A549 (cell line): ENCODE data around the gene ADK. TPM values are rescaled to one million over a fixed set of nuclear protein-coding genes. Genes with fewer than 3 reads are reported as not detected.

ENCODE experiments used
- ATAC-seq, 2 experiments: fragments of 200-7000 bp in 1 of 2; fragments of >200 bp in 1 of 2; cut with Nextera tagmentation in 1 of 2; cut with Tn5 transposase in 1 of 2; 3 replicates each; pipeline versions ENCODE4 v1.8.0 to v1.9.1; 2018 to 2020; ENCODE audit warnings: mild to moderate bottlenecking in 1 of 2, moderate library complexity in 1 of 2
- CTCF ChIA-PET: fragments of 300-600 bp; sonication (Branson Sonifier 250); formaldehyde crosslinking; extraction: SDS; loops from one replicate; lab custom pipeline; 2021; ENCODE audit warnings: antibody characterized with exemption, inconsistent platforms; lab: Yijun Ruan, JAX
- POLR2A ChIA-PET: fragments of 350-600 bp; formaldehyde crosslinking; extraction: SDS; loops from one replicate; lab custom pipeline; 2021; ENCODE audit warnings: antibody characterized with exemption, inconsistent platforms; lab: Yijun Ruan, JAX
- DNase-seq, 2 experiments: peaks; one replicate each; pipeline versions ENCODE4 v3.0.0 to v3.0.0-alpha.2; 2011 to 2016; ENCODE audit warnings: low read depth in 1 of 2, low spot score in 1 of 2
- FAIRE-seq: peaks from 2 replicates; lab custom pipeline; 2011; peaks lifted over from hg19 to GRCh38; lab: Jason Lieb, UNC
- H3K27ac ChIP-seq, 2 experiments: fragments of >200 bp; sonication (Bioruptor Twin); formaldehyde crosslinking; 3 replicates each; pipeline ENCODE4 v1.5.1; 2016 to 2017
- H3K4me1 ChIP-seq: fragments of >200 bp; sonication (Bioruptor Twin); formaldehyde crosslinking; 3 replicates; pipeline ENCODE4 v1.6.1; 2016
- H3K4me2 ChIP-seq: fragments of >200 bp; sonication (Bioruptor Twin); formaldehyde crosslinking; 3 replicates; pipeline ENCODE4 v1.6.1; 2016
- H3K4me3 ChIP-seq: fragments of >200 bp; sonication (Bioruptor Twin); formaldehyde crosslinking; 3 replicates; pipeline ENCODE4 v1.5.1; 2016
- H3K9me3 ChIP-seq: fragments of >200 bp; sonication (Bioruptor Twin); formaldehyde crosslinking; 3 replicates; pipeline ENCODE4 v1.6.1; 2016
- CHD4 ChIP-seq: fragments of 200-600 bp; sonication (generic); IDR thresholded peaks from 2 replicates; pipeline ENCODE4 v1.6.1; 2016; ENCODE audit warnings: antibody characterized with exemption, mild to moderate bottlenecking, borderline replicate concordance
- EP300 ChIP-seq, 2 experiments: fragments of >200 bp; sonication (Bioruptor Twin); formaldehyde crosslinking; IDR thresholded peaks; 2 replicates in 1 of 2; 3 replicates in 1 of 2; pipeline ENCODE4 v1.6.1; 2016 to 2017
- FOSL2 ChIP-seq, 2 experiments: fragments of 450-650 bp in 1 of 2; fragments of >200 bp in 1 of 2; sonication (Bioruptor Twin) in 1 of 2; formaldehyde crosslinking; IDR thresholded peaks; 2 replicates each; pipeline versions ENCODE4 v1.5.0 to v1.6.1; 2016 to 2020; ENCODE audit warnings: mild to moderate bottlenecking in 1 of 2, moderate library complexity in 1 of 2
- HEYL ChIP-seq: fragments of 250-450 bp; sonication (Bioruptor Pico); IDR thresholded peaks from 2 replicates; pipeline ENCODE4 v1.8.0; 2021; ENCODE audit warnings: mild to moderate bottlenecking, moderate library complexity
- NPAS2 ChIP-seq: fragments of 250-450 bp; sonication (Bioruptor Pico); IDR thresholded peaks from 2 replicates; pipeline ENCODE4 v1.8.0; 2022; ENCODE audit warnings: mild to moderate bottlenecking, moderate library complexity, borderline replicate concordance
- NR3C1 ChIP-seq: fragments of >200 bp; sonication (Bioruptor Twin); formaldehyde crosslinking; IDR thresholded peaks from 3 replicates; pipeline ENCODE4 v1.6.1; 2017
- ZFP36 ChIP-seq: fragments of 450-650 bp; IDR thresholded peaks from 2 replicates; pipeline ENCODE4 v1.6.1; 2014; ENCODE audit warnings: borderline replicate concordance; ENCODE audit not compliant: partially characterized antibody
- ZSCAN20 ChIP-seq: fragments of 250-450 bp; sonication (Bioruptor Pico); IDR thresholded peaks from 2 replicates; pipeline ENCODE4 v1.8.0; 2022; ENCODE audit warnings: mild to moderate bottlenecking, moderate library complexity
- WGBS: methylation state at CpG from one replicate; pipeline ENCODE4 v1.1.6; 2017; ENCODE audit errors: missing lambda C conversion rate; 5-methylcytosine and 5-hydroxymethylcytosine counted together
- polyA plus RNA-seq, 4 experiments: library from polyadenylated mRNA; depleted of rRNA in 3 of 4; stranded (reverse); fragments of >200 nt; fragmentation: RNase III in 1 of 4; extraction: RNeasy Plus Mini Kit Qiagen cat#74134 plus additional on column Dnase treatment in 1 of 4; gene quantifications; 2 replicates in 3 of 4; 3 replicates in 1 of 4; pipeline ENCODE4 v1.2.3, GENCODE V29; 2011 to 2017
- TF ChIP-seq, protein P1 (sequence below): IDR thresholded peaks from 2 replicates; pipeline ENCODE4 v1.6.1; 2012; ENCODE audit warnings: low read depth, borderline replicate concordance
- TF ChIP-seq, protein P2 (sequence below): fragments of >200 bp; sonication (Bioruptor Twin); formaldehyde crosslinking; IDR thresholded peaks from 3 replicates; pipeline ENCODE4 v1.5.1; 2016
- TF ChIP-seq, protein P3 (sequence below): fragments of >200 bp; sonication (Bioruptor Twin); formaldehyde crosslinking; IDR thresholded peaks from 2 replicates; pipeline ENCODE4 v1.6.1; 2016

ADK gene
- polyA plus RNA-seq, 2 of the 4 experiments (the other 2 are of a cell fraction), result 35.8 to 40.7 TPM

DNA sequence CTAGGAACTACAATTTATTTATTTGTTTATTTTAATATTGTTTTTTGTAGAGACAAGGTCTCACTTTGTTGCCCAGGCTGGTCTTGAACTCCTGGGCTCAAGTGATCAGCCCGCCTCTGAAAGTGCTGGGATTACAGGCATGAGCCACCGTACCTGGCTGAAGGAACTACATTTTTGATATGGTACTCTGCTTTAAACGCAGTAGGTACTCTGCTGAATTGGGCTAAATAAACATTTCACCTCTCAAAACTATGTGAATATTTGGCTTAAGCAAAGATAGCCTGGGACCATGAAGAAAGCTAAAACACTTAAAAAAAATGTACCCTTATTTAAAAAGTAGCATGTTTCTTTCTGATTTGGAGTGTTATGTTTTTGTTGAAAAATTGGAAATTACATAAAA lies 138.2 kb downstream of the ADK start:
- WGBS, result 69% methylated on average over 3 of the region's 3 CpGs
- H3K4me2 ChIP-seq, result no peak overlapping the region
- DNase-seq, result no peak
- CTCF ChIA-PET, result interaction anchor here (0.5 kb wide), 1 partner anchor 330 kb away, joined by 4 read pairs; no protein-coding TSS in a partner anchor
- H3K4me1 ChIP-seq, result peaks cover 23% of the 10 kb centered on the region
- POLR2A ChIA-PET, result no interaction called here
- peaks cover 10% of the 10 kb centered on the region; the same call in 2 of the 3 replicates for H3K9me3 ChIP-seq
- no peak overlapping the region for H3K27ac ChIP-seq
- FAIRE-seq, result no peak
- ATAC-seq, result no peak
- no peak overlapping the region for H3K4me3 ChIP-seq
- TF ChIP-seq CHD4 (no peak), EP300 (IDR thresholded peaks at IDR 0.05) (no peak)
- TF ChIP-seq, protein P1, sequence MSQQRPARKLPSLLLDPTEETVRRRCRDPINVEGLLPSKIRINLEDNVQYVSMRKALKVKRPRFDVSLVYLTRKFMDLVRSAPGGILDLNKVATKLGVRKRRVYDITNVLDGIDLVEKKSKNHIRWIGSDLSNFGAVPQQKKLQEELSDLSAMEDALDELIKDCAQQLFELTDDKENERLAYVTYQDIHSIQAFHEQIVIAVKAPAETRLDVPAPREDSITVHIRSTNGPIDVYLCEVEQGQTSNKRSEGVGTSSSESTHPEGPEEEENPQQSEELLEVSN, result no peak

DNA sequence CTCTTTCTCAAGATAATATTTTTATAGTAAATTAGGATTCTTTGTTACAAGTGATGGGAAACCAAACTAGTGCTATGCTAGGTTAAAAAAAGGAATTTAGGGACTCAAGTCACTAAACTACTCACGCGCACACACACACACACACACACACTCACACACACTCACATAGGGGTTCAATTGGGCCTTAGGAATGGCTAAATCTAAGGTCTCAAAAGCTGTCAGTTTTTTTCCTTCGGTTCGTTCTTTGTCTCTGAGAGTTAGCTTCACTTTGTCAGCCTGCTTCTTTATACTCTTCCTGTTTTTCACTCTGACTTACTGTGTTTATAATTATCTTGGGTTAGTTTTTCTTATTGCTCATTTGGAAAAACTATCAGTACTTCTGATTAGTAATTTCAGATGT lies 138.9 kb downstream of the ADK start:
- FAIRE-seq, result no peak
- Histone ChIP-seq H3K9me3 (0 out of 3 replicates have a peak, but pooled peaks cover 3% of the 10 kb centered on the region), H3K27ac (no peak overlapping the region), H3K4me1 (peaks cover 27% of the 10 kb centered on the region), H3K4me2 (no peak overlapping the region), H3K4me3 (no peak overlapping the region)
- TF ChIP-seq, protein P2, sequence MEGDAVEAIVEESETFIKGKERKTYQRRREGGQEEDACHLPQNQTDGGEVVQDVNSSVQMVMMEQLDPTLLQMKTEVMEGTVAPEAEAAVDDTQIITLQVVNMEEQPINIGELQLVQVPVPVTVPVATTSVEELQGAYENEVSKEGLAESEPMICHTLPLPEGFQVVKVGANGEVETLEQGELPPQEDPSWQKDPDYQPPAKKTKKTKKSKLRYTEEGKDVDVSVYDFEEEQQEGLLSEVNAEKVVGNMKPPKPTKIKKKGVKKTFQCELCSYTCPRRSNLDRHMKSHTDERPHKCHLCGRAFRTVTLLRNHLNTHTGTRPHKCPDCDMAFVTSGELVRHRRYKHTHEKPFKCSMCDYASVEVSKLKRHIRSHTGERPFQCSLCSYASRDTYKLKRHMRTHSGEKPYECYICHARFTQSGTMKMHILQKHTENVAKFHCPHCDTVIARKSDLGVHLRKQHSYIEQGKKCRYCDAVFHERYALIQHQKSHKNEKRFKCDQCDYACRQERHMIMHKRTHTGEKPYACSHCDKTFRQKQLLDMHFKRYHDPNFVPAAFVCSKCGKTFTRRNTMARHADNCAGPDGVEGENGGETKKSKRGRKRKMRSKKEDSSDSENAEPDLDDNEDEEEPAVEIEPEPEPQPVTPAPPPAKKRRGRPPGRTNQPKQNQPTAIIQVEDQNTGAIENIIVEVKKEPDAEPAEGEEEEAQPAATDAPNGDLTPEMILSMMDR, result no peak
- TF ChIP-seq ZSCAN20 (CRISPR knock-in tag) (no peak), ZFP36 (no peak), NPAS2 (CRISPR knock-in tag) (no peak)
- TF ChIP-seq, protein P3, sequence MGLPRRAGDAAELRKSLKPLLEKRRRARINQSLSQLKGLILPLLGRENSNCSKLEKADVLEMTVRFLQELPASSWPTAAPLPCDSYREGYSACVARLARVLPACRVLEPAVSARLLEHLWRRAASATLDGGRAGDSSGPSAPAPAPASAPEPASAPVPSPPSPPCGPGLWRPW, result no peak
- no peak for DNase-seq
- POLR2A ChIA-PET, result no interaction called here
- 80% methylated on average over 4 of the region's 4 CpGs for WGBS
- CTCF ChIA-PET, result no interaction called here
- ATAC-seq, result no peak

DNA sequence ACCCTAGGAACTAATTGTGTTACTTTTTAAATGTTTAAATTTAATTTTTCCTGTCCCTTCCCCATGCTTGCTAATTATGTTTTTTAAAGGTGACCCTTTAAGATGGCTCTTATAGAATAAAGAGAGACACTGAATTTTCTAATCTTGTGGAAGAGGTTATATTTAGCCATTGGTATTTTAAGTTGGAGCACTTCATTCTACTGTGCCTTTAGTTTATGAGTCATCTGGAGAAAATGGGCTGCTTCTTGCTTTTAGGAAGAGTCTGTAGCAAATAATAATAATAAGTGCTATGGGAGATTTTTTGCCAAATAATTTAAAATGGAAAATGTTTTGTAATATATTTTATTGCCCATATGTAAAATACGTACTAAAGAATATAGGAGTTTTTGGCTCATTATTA lies 139.7 kb downstream of the ADK start:
- no peak overlapping the region for H3K4me2 ChIP-seq
- H3K9me3 ChIP-seq, result no peaks in the 10 kb centered on the region
- no peak overlapping the region for H3K27ac ChIP-seq
- ATAC-seq (no peak), DNase-seq (no peak), FAIRE-seq (no peak)
- peaks cover 27% of the 10 kb centered on the region for H3K4me1 ChIP-seq
- ChIA-PET POLR2A (no interaction called here), CTCF (no interaction called here)
- H3K4me3 ChIP-seq, result no peak overlapping the region
- WGBS, result 87% methylated on average over 1 of the region's 1 CpG
- TF ChIP-seq EP300 (IDR thresholded peaks at IDR 0.05) (no peak), FOSL2 (IDR thresholded peaks at IDR 0.05) (no peak), FOSL2 (CRISPR knock-in tag; IDR thresholded peaks at IDR 0.05) (peak; percentile 18; the same call in 1 of the 2 replicates)
- TF ChIP-seq, all 56 proteins: peak for 1

DNA sequence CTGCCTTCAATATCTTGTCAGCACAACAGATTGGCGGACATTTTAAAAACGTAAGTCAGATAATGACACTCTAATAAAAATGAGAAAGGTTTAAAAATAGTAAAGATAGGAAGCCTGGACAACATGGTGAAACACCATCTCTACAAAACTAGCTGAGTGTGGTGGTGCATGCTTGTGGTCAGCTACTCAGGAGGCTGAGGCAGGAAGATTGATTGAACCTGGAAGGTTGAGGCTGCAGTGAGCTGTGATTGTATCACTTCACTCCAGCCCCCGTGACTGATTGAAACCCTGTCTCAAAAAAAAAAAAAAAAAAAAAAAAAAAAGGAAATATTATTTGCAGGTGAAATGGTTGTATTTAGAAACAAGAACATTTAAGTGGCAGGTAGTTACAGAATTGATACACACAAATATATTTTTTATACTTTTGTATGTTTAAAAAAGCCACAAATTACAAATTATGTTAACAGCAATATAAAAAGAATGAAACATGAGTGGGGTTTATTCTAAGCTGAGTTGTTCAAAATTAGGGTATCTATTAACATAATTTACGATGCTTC lies 141.9 kb downstream of the ADK start:
- DNase-seq, result no peak
- H3K4me3 ChIP-seq, result no peak overlapping the region
- WGBS, result 91% methylated on average over 4 of the region's 4 CpGs

More for the DNA sequence above, 141.9 kb downstream of the ADK start:
- Histone ChIP-seq H3K27ac (no peak overlapping the region; a peak in 1 of 6 replicates), H3K4me2 (peak overlapping the region; percentile 51; the same call in 2 of the 3 replicates), H3K9me3 (no peaks in the 10 kb centered on the region), H3K4me1 (peaks cover 27% of the 10 kb centered on the region)
- ChIA-PET POLR2A (no interaction called here), CTCF (interaction anchor here (0.6 kb wide), 1 partner anchor 135 kb away, joined by 4 read pairs; no protein-coding TSS in a partner anchor)
- TF ChIP-seq NR3C1 (no peak), HEYL (CRISPR knock-in tag) (no peak), CHD4 (no peak)
- FAIRE-seq, result no peak
- no peak for ATAC-seq
